Ovary (tissue), 9 donors: ENCODE results near the gene CCDC73. TPM values are rescaled to one million over a fixed set of nuclear protein-coding genes. Genes with fewer than 3 reads are reported as not detected.

ENCODE experiments used
- DNase-seq, 5 donors: peaks; one replicate each; pipeline ENCODE4 v3.0.0-alpha.2; 2019 to 2020
- H3K27ac ChIP-seq, 2 donors: fragments of 200-600 bp; one replicate each; pipeline versions ENCODE4 v1.5.1 to v1.8.0; 2019 to 2022
- H3K27me3 ChIP-seq: fragments of 200-600 bp; one replicate; pipeline ENCODE4 v1.8.0; 2022
- H3K36me3 ChIP-seq: fragments of 200-600 bp; sonication (generic); one replicate; pipeline ENCODE4 v1.5.1; 2019
- H3K4me1 ChIP-seq: one replicate; pipeline ENCODE4 v1.8.1; 2013; ENCODE audit warnings: mild to moderate bottlenecking, moderate library complexity; ENCODE audit not compliant: insufficient read depth
- H3K4me3 ChIP-seq: fragments of 200-600 bp; sonication (generic); one replicate; pipeline ENCODE4 v1.5.1; 2017
- H3K9me3 ChIP-seq, 2 donors: fragments of 200-600 bp in 1 of 2; sonication (generic) in 1 of 2; one replicate each; pipeline versions ENCODE4 v1.5.1 to v1.8.1; 2013 to 2019; ENCODE audit warnings: mild to moderate bottlenecking in 1 of 2, moderate library complexity in 1 of 2
- CTCF ChIP-seq, 3 donors: fragments of 450-650 bp in 2 of 3; fragments of 200-600 bp in 1 of 3; IDR thresholded peaks; one replicate each; pipeline versions ENCODE4 v1.5.1 to v1.8.0; 2016 to 2022; ENCODE audit warnings: antibody characterized with exemption in 3 of 3, mild to moderate bottlenecking in 1 of 3
- EP300 ChIP-seq: sonication (generic); formaldehyde crosslinking; IDR thresholded peaks from one replicate; pipeline ENCODE4 v1.6.1; 2017; ENCODE audit warnings: antibody characterized with exemption
- POLR2A ChIP-seq: fragments of 450-650 bp; IDR thresholded peaks from one replicate; pipeline ENCODE4 v1.6.1; 2017; ENCODE audit warnings: antibody characterized with exemption, mild to moderate bottlenecking, moderate library complexity
- WGBS, 3 donors: extraction: QIAGEN DNeasy Blood & Tissue Kit in 1 of 3; methylation state at CpG; one replicate each; pipeline versions ENCODE4 v1.1.5 to v1.1.7; 2013 to 2017; 5-methylcytosine and 5-hydroxymethylcytosine counted together
- intact Hi-C, 4 donors: fragments of 100-400 bp; cut with DNase I; formaldehyde crosslinking; loops; one replicate each; pipeline versions ENCODE4 v1.11.0 to v1.15.1; 2022 to 2023
- polyA plus RNA-seq, 2 donors: library from polyadenylated mRNA; stranded (reverse); fragments of 200-250 nt in 1 of 2; fragments of 350-450 nt in 1 of 2; fragmentation: Illumina TruSeq in 1 of 2; extraction: RNeasy Lipid Tissue Mini Kit (QIAGEN cat#74804) in 1 of 2; gene quantifications; one replicate each; pipeline ENCODE4 v1.2.3, GENCODE V29; 2013 to 2014
- total RNA-seq, 7 donors: library from RNA; depleted of rRNA in 2 of 7; stranded (reverse); fragments of >200 nt in 2 of 7; fragmentation: NEBNext Ultra II Directional in 3 of 7; extraction: Animal tissue kit (Norgen Biotek cat#: 25700) in 3 of 7; gene quantifications; one replicate each; pipeline versions ENCODE4 v1.1.0 to v1.2.4, GENCODE V29; 2016 to 2023
- donor health status: DM: no; HTN: no; CAD: no; lungs with moderate emphysema.
- donor health status: DM: no; HTN: no; CAD: no.
- donor health status: Bipolar disorder and iron deficiency.
- donor health status: DM: yes; HTN: yes; CAD: no.
- donor health status: DM: no; HTN: no; CAD: no.
- donor health status: DM: yes; HTN: yes; CAD: no.

CCDC73 gene
- total and polyA plus RNA-seq, 9 donors: 0.23 to 1.6 (median 0.98) TPM

- no peaks in the 10 kb centered on the region for H3K27me3 ChIP-seq
- no peak overlapping the region for H3K27ac ChIP-seq
- no peak overlapping the region for H3K4me3 ChIP-seq
- TF ChIP-seq POLR2A (no peak), CTCF (IDR thresholded peaks at IDR 0.05) (no peak), EP300 (no peak)
- intact Hi-C loops: no loop called here
- no peaks in the 10 kb centered on the region for H3K36me3 ChIP-seq
- no peak for DNase-seq
- no peaks in the 10 kb centered on the region for H3K9me3 ChIP-seq
- H3K4me1 ChIP-seq: no peaks in the 10 kb centered on the region
Observed at GRCh38 chr11:32630844-32631243, 163.6 kb downstream of the CCDC73 start.

- DNase-seq: no peak
- Histone ChIP-seq H3K27me3 (no peaks in the 10 kb centered on the region), H3K36me3 (no peaks in the 10 kb centered on the region), H3K4me1 (no peaks in the 10 kb centered on the region), H3K4me3 (no peak overlapping the region), H3K9me3 (no peaks in the 10 kb centered on the region), H3K27ac (no peak overlapping the region)
- TF ChIP-seq EP300 (no peak), CTCF (IDR thresholded peaks at IDR 0.05) (no peak), POLR2A (no peak)
- intact Hi-C loops: loop anchor here in 3 of 4 donors (5.0 to 10.0 kb wide), 3 partner anchors 182 to 295 kb away; partner anchors contain the start of gene WT1 (in 1 of the 3)
- WGBS, 3 donors: 86 to 88% (median 87%) methylated on average over 4 of the region's 4 CpGs
Observed at GRCh38 chr11:32616903-32617302, 177.6 kb downstream of the CCDC73 start.

GRCh38 chr11:32615422-32615821 is 179.0 kb downstream of the CCDC73 start:
- H3K4me1 ChIP-seq: no peaks in the 10 kb centered on the region
- H3K27me3 ChIP-seq: no peaks in the 10 kb centered on the region
- no peaks in the 10 kb centered on the region for H3K9me3 ChIP-seq
- H3K36me3 ChIP-seq: no peaks in the 10 kb centered on the region
- TF ChIP-seq POLR2A (no peak), CTCF (IDR thresholded peaks at IDR 0.05) (peak in 2 of 3 donors; percentile 49 to 62)
- peak in 1 of 5 donors; percentile 28 for DNase-seq
- intact Hi-C loops: loop anchor here in 3 of 4 donors (5.0 to 10.0 kb wide), 3 partner anchors 181 to 293 kb away; partner anchors contain the start of gene WT1 (in 1 of the 3)
- no peak overlapping the region for H3K4me3 ChIP-seq
- H3K27ac ChIP-seq: no peak overlapping the region

- H3K27me3 ChIP-seq: no peaks in the 10 kb centered on the region
- H3K4me3 ChIP-seq: no peak overlapping the region
- intact Hi-C loops: loop anchor here in 3 of 4 donors (5.0 to 10.0 kb wide), 3 partner anchors 176 to 289 kb away; partner anchors contain the start of gene WT1 (in 3 of the 3)
- no peak for DNase-seq
- no peaks in the 10 kb centered on the region for H3K4me1 ChIP-seq
- WGBS, 3 donors: 15 to 49% (median 16%) methylated on average over 4 of the region's 4 CpGs
- TF ChIP-seq CTCF (IDR thresholded peaks at IDR 0.05) (no peak), EP300 (no peak), POLR2A (no peak)
- no peak overlapping the region for H3K27ac ChIP-seq
- H3K36me3 ChIP-seq: no peaks in the 10 kb centered on the region
- H3K9me3 ChIP-seq: no peaks in the 10 kb centered on the region
Observed at GRCh38 chr11:32613500-32614151, 180.8 kb downstream of the CCDC73 start.
